ENCODE results near the gene LETM1. TPM values are rescaled to one million over a fixed set of nuclear protein-coding genes. Genes with fewer than 3 reads are reported as not detected.

Gene LETM1
- total RNA-seq (2014; rRNA removed; shearing (Covaris generic)) (40.1 and 42.3 TPM in 2 replicates), polyA plus RNA-seq (2016; fragmentation: Nextera tagmentation; extraction: Ambion mirVana) (19.0 and 20.8 TPM in 2 replicates)

- Histone ChIP-seq H2AFZ (peak within 1 kb of the TSS; percentile 76), H3K9me3 (ENCODE audit: low read depth) (no peaks in the 10 kb centered on the region), H3K27ac (peak within 1 kb of the TSS; percentile 38), H3K79me2 (ENCODE audit: insufficient read depth) (peaks cover 56% of the 10 kb centered on the region), H3K9me2 (ENCODE audit: insufficient read depth) (no peaks in the 10 kb centered on the region), H3K9ac (peak within 1 kb of the TSS; percentile 86), H3K36me3 (ENCODE audit: low read depth) (no peaks in the 10 kb centered on the region), H3F3A (ENCODE audit: insufficient read depth) (no peaks in the 10 kb centered on the region), H3K4me1 (ENCODE audit: insufficient read depth) (peaks cover 6% of the 10 kb centered on the region; the same call in 1 of the 2 replicates), H3K27me3 (replicated peaks; ENCODE audit: insufficient read depth) (no peaks in the 10 kb centered on the region), H3K4me2 (ENCODE audit: unreplicated experiment) (peak within 1 kb of the TSS; percentile 72), H3K4me3 (peak within 1 kb of the TSS; percentile 77), H4K20me1 (ENCODE audit: insufficient read depth) (no peaks in the 10 kb centered on the region; the same call in 1 of the 2 replicates)
- in situ Hi-C loops (cut with MboI): no loop called here
- WGBS, 2 experiments (ENCODE audit: low coverage in 1 of 2, low lambda C conversion rate in 2 of 2, missing lambda C conversion rate in 2 of 2): 1% methylated on average over 75 to 96 of the region's 107 CpGs
- TF ChIP-seq EZH2 (IDR thresholded peaks at IDR 0.05; ENCODE audit: insufficient read depth, poor library complexity, severe bottlenecking) (no peak), EZH2phosphoT487 (IDR thresholded peaks at IDR 0.05; ENCODE audit: insufficient read depth, low read depth) (no peak)
- DNase-seq: peak; percentile 96
These were observed at the start of gene LETM1 for GRCh38 chr4:1856071-1856942. Gene LETM1 (minus strand): TSS chr4:1856156. CDS start chr4:1855950, 206 bp downstream.

GRCh38 chr4:1904042-1904441 is 48.1 kb upstream of the LETM1 start:
- no peak for TF ChIP-seq EZH2phosphoT487 (IDR thresholded peaks at IDR 0.05; ENCODE audit: insufficient read depth, low read depth)
- no peak for TF ChIP-seq EZH2 (IDR thresholded peaks at IDR 0.05; ENCODE audit: insufficient read depth, poor library complexity, severe bottlenecking)
- Histone ChIP-seq H3K4me3 (no peak overlapping the region), H3F3A (ENCODE audit: insufficient read depth) (peaks cover under 1% of the 10 kb centered on the region), H3K27ac (no peak overlapping the region), H3K36me3 (ENCODE audit: low read depth) (peaks cover 8% of the 10 kb centered on the region; the same call in 1 of the 2 replicates), H4K20me1 (ENCODE audit: insufficient read depth) (peaks cover 5% of the 10 kb centered on the region; the same call in 1 of the 2 replicates), H3K4me1 (ENCODE audit: insufficient read depth) (no peaks in the 10 kb centered on the region), H3K9me3 (ENCODE audit: low read depth) (no peaks in the 10 kb centered on the region), H3K9ac (no peak overlapping the region), H3K4me2 (ENCODE audit: unreplicated experiment) (no peak overlapping the region), H2AFZ (no peak overlapping the region), H3K27me3 (replicated peaks; ENCODE audit: insufficient read depth) (no peaks in the 10 kb centered on the region), H3K9me2 (ENCODE audit: insufficient read depth) (no peaks in the 10 kb centered on the region), H3K79me2 (ENCODE audit: insufficient read depth) (peaks cover 100% of the 10 kb centered on the region)
- in situ Hi-C loops (cut with MboI): no loop called here
- no peak for DNase-seq
- 71 to 76% methylated on average over 3 of the region's 3 CpGs for WGBS, 2 experiments (ENCODE audit: low coverage in 1 of 2, low lambda C conversion rate in 2 of 2, missing lambda C conversion rate in 2 of 2)

DNA sequence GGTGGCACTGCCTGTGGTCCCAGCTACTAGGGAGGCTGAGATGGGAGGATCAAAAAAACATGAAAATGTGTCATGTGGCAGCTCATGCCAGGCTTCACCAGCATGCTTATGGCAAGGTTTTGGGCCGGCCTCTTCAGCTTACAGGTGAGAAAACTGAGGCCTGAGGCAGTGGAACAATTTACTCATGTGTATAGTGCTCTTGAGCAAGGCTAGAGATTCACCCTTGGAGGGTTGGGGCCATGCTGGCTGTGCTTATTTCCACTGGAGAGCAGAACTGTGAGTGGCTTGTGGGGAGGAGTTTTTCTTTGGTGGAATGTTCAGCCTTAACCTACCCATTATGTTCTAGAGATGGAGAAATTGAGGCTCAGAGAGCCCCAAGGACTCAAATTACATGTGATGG is 47.1 kb upstream of the LETM1 start:
- H4K20me1 ChIP-seq (ENCODE audit: insufficient read depth): peaks cover 5% of the 10 kb centered on the region; the same call in 1 of the 2 replicates
- TF ChIP-seq EZH2 (IDR thresholded peaks at IDR 0.05; ENCODE audit: insufficient read depth, poor library complexity, severe bottlenecking): no peak
- TF ChIP-seq EZH2phosphoT487 (IDR thresholded peaks at IDR 0.05; ENCODE audit: insufficient read depth, low read depth): no peak

DNA sequence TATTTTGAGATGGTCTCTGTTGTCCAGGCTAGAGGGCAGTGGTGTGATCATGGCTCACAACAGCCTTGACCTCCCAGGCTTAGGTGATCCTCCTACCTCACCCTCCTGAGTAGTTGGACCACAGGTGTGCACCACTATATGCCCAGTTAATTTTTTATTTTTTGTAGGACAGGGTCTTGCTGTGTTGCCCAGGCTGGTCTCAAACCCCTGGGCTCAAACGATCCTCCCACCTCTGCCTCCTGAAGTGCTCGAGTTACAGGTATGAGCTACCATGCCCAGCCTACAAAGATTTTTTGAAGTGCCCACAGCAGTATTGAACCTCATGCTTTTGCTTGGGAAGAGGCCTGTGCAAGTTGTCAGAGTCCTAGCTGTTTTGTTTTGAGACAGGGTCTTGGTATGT is 46.3 kb upstream of the LETM1 start:
- DNase-seq: no peak
- H4K20me1 ChIP-seq (ENCODE audit: insufficient read depth): peaks cover 5% of the 10 kb centered on the region; the same call in 1 of the 2 replicates
- WGBS, 2 experiments (ENCODE audit: low coverage in 1 of 2, low lambda C conversion rate in 2 of 2, missing lambda C conversion rate in 2 of 2): 98 to 100% methylated on average over 2 of the region's 2 CpGs
- H3K27ac ChIP-seq: no peak overlapping the region
- H2AFZ ChIP-seq: no peak overlapping the region
- no peaks in the 10 kb centered on the region for H3K4me1 ChIP-seq (ENCODE audit: insufficient read depth)
- no peaks in the 10 kb centered on the region for H3K9me2 ChIP-seq (ENCODE audit: insufficient read depth)
- H3F3A ChIP-seq (ENCODE audit: insufficient read depth): peaks cover 11% of the 10 kb centered on the region
- TF ChIP-seq EZH2phosphoT487 (IDR thresholded peaks at IDR 0.05; ENCODE audit: insufficient read depth, low read depth) (no peak), EZH2 (IDR thresholded peaks at IDR 0.05; ENCODE audit: insufficient read depth, poor library complexity, severe bottlenecking) (no peak)
- no peak overlapping the region for H3K4me2 ChIP-seq (ENCODE audit: unreplicated experiment)
- no peaks in the 10 kb centered on the region for H3K9me3 ChIP-seq (ENCODE audit: low read depth)
- H3K36me3 ChIP-seq (ENCODE audit: low read depth): peaks cover 8% of the 10 kb centered on the region; the same call in 1 of the 2 replicates
- in situ Hi-C loops (cut with MboI): no loop called here
- no peak overlapping the region for H3K9ac ChIP-seq
- no peak overlapping the region for H3K4me3 ChIP-seq
- peaks cover 100% of the 10 kb centered on the region for H3K79me2 ChIP-seq (ENCODE audit: insufficient read depth)
- no peaks in the 10 kb centered on the region for H3K27me3 ChIP-seq (replicated peaks; ENCODE audit: insufficient read depth)

More for the DNA sequence above, 47.1 kb upstream of the LETM1 start:
- in situ Hi-C loops (cut with MboI): no loop called here
- H3K9me3 ChIP-seq (ENCODE audit: low read depth): no peaks in the 10 kb centered on the region
- no peak overlapping the region for H2AFZ ChIP-seq
- no peak overlapping the region for H3K4me2 ChIP-seq (ENCODE audit: unreplicated experiment)
- DNase-seq: no peak
- H3F3A ChIP-seq (ENCODE audit: insufficient read depth): peaks cover 8% of the 10 kb centered on the region
- no peak overlapping the region for H3K4me3 ChIP-seq
- no peaks in the 10 kb centered on the region for H3K9me2 ChIP-seq (ENCODE audit: insufficient read depth)
- peaks cover 100% of the 10 kb centered on the region for H3K79me2 ChIP-seq (ENCODE audit: insufficient read depth)
- no peaks in the 10 kb centered on the region for H3K4me1 ChIP-seq (ENCODE audit: insufficient read depth)
- H3K27me3 ChIP-seq (replicated peaks; ENCODE audit: insufficient read depth): no peaks in the 10 kb centered on the region
- WGBS, 2 experiments (ENCODE audit: low coverage in 1 of 2, low lambda C conversion rate in 2 of 2, missing lambda C conversion rate in 2 of 2): 86 to 100% methylated on average over 1 of the region's 1 CpG
- peaks cover 8% of the 10 kb centered on the region; the same call in 1 of the 2 replicates for H3K36me3 ChIP-seq (ENCODE audit: low read depth)
- H3K27ac ChIP-seq: no peak overlapping the region
- H3K9ac ChIP-seq: no peak overlapping the region
